GM13977 (cell line): ENCODE measurements around the gene ARAP3.
A peak's percentile ranks its signal among the peaks of the same experiment; 100 is the strongest.

Experiments used
- DNase-seq: peaks from one replicate; pipeline ENCODE4 v3.0.0; 2012; ENCODE audit warnings: low spot score
- CTCF ChIP-seq: IDR thresholded peaks from 2 replicates; pipeline ENCODE4 v1.5.1; 2012; ENCODE audit warnings: mild to moderate bottlenecking, control low read depth; ENCODE audit not compliant: insufficient read depth; ENCODE audit errors: extremely low read depth, missing control alignments
- in situ Hi-C: fragments of 300-500 bp; cut with MboI; formaldehyde crosslinking; loops from one replicate; pipeline ENCODE4 v1.12.0; 2022; ENCODE audit warnings: low sequenced_read_pairs, low pct_unique_long_range_greater_than_20kb, mixed read lengths, inconsistent platforms; ENCODE audit not compliant: unreplicated experiment

The ARAP3 gene

GRCh38 chr5:141649056-141649688 is 32.9 kb downstream of the ARAP3 start:
- DNase-seq, result no peak
- in situ Hi-C loops, result no loop called here
- TF ChIP-seq CTCF, result no peak

- no peak for DNase-seq
- in situ Hi-C loops, result no loop called here
- no peak for TF ChIP-seq CTCF
Observed at GRCh38 chr5:141647851-141648250, 34.2 kb downstream of the ARAP3 start.

GRCh38 chr5:141647242-141647641 is 34.8 kb downstream of the ARAP3 start:
- in situ Hi-C loops, result no loop called here
- no peak for DNase-seq
- no peak for TF ChIP-seq CTCF

- in situ Hi-C loops, result no loop called here
- TF ChIP-seq CTCF, result no peak
- no peak for DNase-seq
Observed at GRCh38 chr5:141646026-141646425, 36.0 kb downstream of the ARAP3 start.

GRCh38 chr5:141641634-141642267 is 40.3 kb downstream of the ARAP3 start:
- TF ChIP-seq CTCF, result no peak
- DNase-seq, result peak; percentile 72
- in situ Hi-C loops, result no loop called here

- no peak for DNase-seq
- no peak for TF ChIP-seq CTCF
- in situ Hi-C loops, result no loop called here
Observed at GRCh38 chr5:141640698-141641097, 41.3 kb downstream of the ARAP3 start.

GRCh38 chr5:141640051-141640415 is 42.0 kb downstream of the ARAP3 start:
- no peak for DNase-seq
- in situ Hi-C loops, result no loop called here
- no peak for TF ChIP-seq CTCF
